Kidney (tissue), 14 donors: Measurements from ENCODE around the gene COBL. TPM values are rescaled to one million over a fixed set of nuclear protein-coding genes. Genes with fewer than 3 reads are reported as not detected.

ENCODE experiments used
- DNase-seq, 5 donors: peaks; one replicate each; pipeline ENCODE4 v3.0.0-alpha.2; 2013 to 2020
- FAIRE-seq: peaks from 2 replicates; lab custom pipeline; 2012; peaks lifted over from hg19 to GRCh38; lab: Jason Lieb, UNC
- H3K27ac ChIP-seq, 2 donors: one replicate each; pipeline ENCODE4 v1.7.0; 2013; ENCODE audit warnings: low read depth in 2 of 2, low read length in 2 of 2, inconsistent platforms in 1 of 2
- H3K27me3 ChIP-seq: one replicate; pipeline ENCODE4 v1.7.1; 2013; ENCODE audit warnings: low read length, inconsistent platforms; ENCODE audit not compliant: control insufficient read depth, insufficient read depth
- H3K36me3 ChIP-seq, 3 donors: one replicate each; pipeline versions ENCODE4 v1.7.0 to v1.7.1; 2013; ENCODE audit warnings: low read length in 3 of 3, control low read depth in 1 of 3, inconsistent platforms in 1 of 3; ENCODE audit not compliant: insufficient read depth in 3 of 3, control insufficient read depth in 2 of 3
- H3K4me1 ChIP-seq, 3 donors: one replicate each; pipeline versions ENCODE4 v1.7.0 to v1.7.1; 2013; ENCODE audit warnings: low read length in 3 of 3, inconsistent platforms in 1 of 3, low read depth in 1 of 3; ENCODE audit not compliant: control insufficient read depth in 2 of 3, insufficient read depth in 2 of 3
- H3K4me3 ChIP-seq, 3 donors: one replicate each; pipeline versions ENCODE4 v1.7.0 to v1.8.1; 2013; ENCODE audit warnings: low read length in 3 of 3, control low read depth in 1 of 3, inconsistent platforms in 1 of 3
- H3K9ac ChIP-seq, 3 donors: one replicate each; pipeline versions ENCODE4 v1.7.0 to v1.7.1; 2013; ENCODE audit warnings: low read length in 3 of 3, control low read depth in 1 of 3, inconsistent platforms in 1 of 3
- H3K9me3 ChIP-seq, 3 donors: one replicate each; pipeline versions ENCODE4 v1.7.0 to v1.7.1; 2013; ENCODE audit warnings: low read length in 3 of 3, control low read depth in 1 of 3, inconsistent platforms in 1 of 3; ENCODE audit not compliant: control insufficient read depth in 2 of 3, insufficient read depth in 1 of 3
- CTCF ChIP-seq: IDR thresholded peaks from 3 replicates; pipeline ENCODE4 v1.5.1; 2012; ENCODE audit warnings: mild to moderate bottlenecking, moderate library complexity, borderline replicate concordance; ENCODE audit not compliant: insufficient read depth; ENCODE audit errors: extremely low read depth
- intact Hi-C: fragments of 100-400 bp; cut with DNase I; formaldehyde crosslinking; loops from one replicate; pipeline ENCODE4 v1.11.1; 2022
- polyA plus RNA-seq: library from polyadenylated mRNA; stranded (reverse); fragments of 350-450 nt; fragmentation: Illumina TruSeq; extraction: RNeasy Lipid Tissue Mini Kit (QIAGEN cat#74804); gene quantifications from one replicate; pipeline ENCODE4 v1.2.3, GENCODE V29; 2014; ENCODE audit warnings: low read depth, low replicate concordance; ENCODE audit not compliant: insufficient read depth
- total RNA-seq: library from RNA; stranded (reverse); fragmentation: NEBNext Ultra II Directional; extraction: Animal tissue kit (Norgen Biotek cat#: 25700); gene quantifications from one replicate; pipeline ENCODE4 v1.2.1, GENCODE V29; 2021
- donor health status: control.
- donor health status: control.
- donor health status: control.
- donor health status: control.
- donor health status: control.
- donor health status: DM: yes; HTN: yes; CAD: no.
- donor health status: Normal renal cell carcinoma (clear cell type).

The COBL gene
- total and polyA plus RNA-seq, 2 donors from 2014 or later, result 9.8 to 42.7 TPM

- no peak for DNase-seq
- no peaks in the 10 kb centered on the region for H3K9me3 ChIP-seq
- no peaks in the 10 kb centered on the region for H3K4me1 ChIP-seq
- no peaks in the 10 kb centered on the region for H3K36me3 ChIP-seq
- no peak for FAIRE-seq
- H3K4me3 ChIP-seq, result no peak overlapping the region
- H3K27me3 ChIP-seq, result no peaks in the 10 kb centered on the region
- no peak for TF ChIP-seq CTCF
- intact Hi-C loops, result no loop called here
- no peak overlapping the region for H3K27ac ChIP-seq
- H3K9ac ChIP-seq, result no peak overlapping the region
These were observed 243.4 kb downstream of the COBL start for GRCh38 chr7:51073171-51073570.

GRCh38 chr7:51072281-51072680 is 244.3 kb downstream of the COBL start:
- intact Hi-C loops, result no loop called here

GRCh38 chr7:51071427-51071826 is 245.2 kb downstream of the COBL start:
- no peak overlapping the region for H3K4me3 ChIP-seq
- peaks cover 0 to 14% (median 12%) of the 10 kb centered on the region in 3 donors for H3K4me1 ChIP-seq
- TF ChIP-seq CTCF, result no peak
- DNase-seq (no peak), FAIRE-seq (no peak)
- no peak overlapping the region for H3K27ac ChIP-seq
- H3K36me3 ChIP-seq, result no peaks in the 10 kb centered on the region
- H3K9ac ChIP-seq, result no peak overlapping the region
- intact Hi-C loops, result no loop called here
- H3K27me3 ChIP-seq, result no peaks in the 10 kb centered on the region
- no peaks in the 10 kb centered on the region for H3K9me3 ChIP-seq

More at GRCh38 chr7:51072281-51072680, 244.3 kb downstream of the COBL start:
- Histone ChIP-seq H3K4me3 (no peak overlapping the region), H3K27me3 (no peaks in the 10 kb centered on the region), H3K36me3 (no peaks in the 10 kb centered on the region), H3K9ac (no peak overlapping the region), H3K4me1 (peaks cover 0 to 7% (median 5%) of the 10 kb centered on the region in 3 donors), H3K9me3 (no peaks in the 10 kb centered on the region), H3K27ac (no peak overlapping the region)
- FAIRE-seq, result no peak
- no peak for DNase-seq
- TF ChIP-seq CTCF, result no peak

- H3K9me3 ChIP-seq, result no peaks in the 10 kb centered on the region
- H3K4me3 ChIP-seq, result no peak overlapping the region
- H3K27ac ChIP-seq, result no peak overlapping the region
- intact Hi-C loops, result no loop called here
- DNase-seq (no peak), FAIRE-seq (no peak)
- H3K27me3 ChIP-seq, result no peaks in the 10 kb centered on the region
- no peak overlapping the region for H3K9ac ChIP-seq
- H3K36me3 ChIP-seq, result no peaks in the 10 kb centered on the region
- no peak for TF ChIP-seq CTCF
- peaks cover 0 to 16% (median 15%) of the 10 kb centered on the region in 3 donors for H3K4me1 ChIP-seq
These were observed 246.5 kb downstream of the COBL start for GRCh38 chr7:51070151-51070550.
